GM20000 (cell line): ENCODE results near the gene PPM1B.

ENCODE experiments used
- DNase-seq: peaks from one replicate; pipeline ENCODE4 v3.0.0; 2012; ENCODE audit warnings: low spot score
- CTCF ChIP-seq: IDR thresholded peaks from 2 replicates; pipeline ENCODE4 v1.5.1; 2012; ENCODE audit warnings: mild to moderate bottlenecking, control low read depth; ENCODE audit errors: extremely low read depth, missing control alignments

Gene PPM1B

GRCh38 chr2:44211183-44211582 lies 42.5 kb downstream of the PPM1B start:
- no peak for DNase-seq
- TF ChIP-seq CTCF = no peak

- TF ChIP-seq CTCF = no peak
- DNase-seq = no peak
Observed at GRCh38 chr2:44212302-44212701, 43.6 kb downstream of the PPM1B start.

- no peak for TF ChIP-seq CTCF
- DNase-seq = no peak
Observed at GRCh38 chr2:44215827-44216226, 47.2 kb downstream of the PPM1B start.

- DNase-seq = no peak
- no peak for TF ChIP-seq CTCF
Observed at GRCh38 chr2:44218771-44219170, 50.1 kb downstream of the PPM1B start.

- no peak for DNase-seq
- no peak for TF ChIP-seq CTCF
Observed at GRCh38 chr2:44226753-44227152, 58.1 kb downstream of the PPM1B start.

GRCh38 chr2:44230378-44230777 lies 61.7 kb downstream of the PPM1B start:
- no peak for DNase-seq
- no peak for TF ChIP-seq CTCF

GRCh38 chr2:44233450-44234128 lies 64.9 kb downstream of the PPM1B start:
- DNase-seq = no peak
- no peak for TF ChIP-seq CTCF
